Posterior cingulate gyrus (tissue), 11 donors: ENCODE data around the gene RUNX1.
"Not testable (repeated sequence)": the region's sequence is repeated elsewhere in the genome, so short reads cannot be mapped to it uniquely, and the experiment has no call there.

Experiments used
- DNase-seq, 10 donors: peaks; one replicate each; pipeline versions ENCODE4 v3.0.0 to v3.0.0-alpha.2; 2020 to 2021; ENCODE audit warnings: mixed read lengths in 3 of 10
- intact Hi-C: fragments of 100-400 bp; cut with DNase I; formaldehyde crosslinking; loops from one replicate; pipeline ENCODE4 v1.15.1; 2023

RUNX1 gene

GRCh38 chr21:34997294-34997693 is 51.8 kb downstream of the RUNX1 start:
- intact Hi-C loops = no loop called here
- DNase-seq = no peak

GRCh38 chr21:34996304-34997101 is 52.6 kb downstream of the RUNX1 start:
- intact Hi-C loops = no loop called here
- DNase-seq = no peak

- DNase-seq = no peak
- intact Hi-C loops = no loop called here
These were observed 53.2 kb downstream of the RUNX1 start for GRCh38 chr21:34995979-34996303.

- intact Hi-C loops = no loop called here
- peak in 1 of 10 donors; percentile 54 for DNase-seq
These were observed 54.1 kb downstream of the RUNX1 start for GRCh38 chr21:34994766-34995631.

- intact Hi-C loops, DNase-seq: not testable (repeated sequence)
These were observed 55.6 kb downstream of the RUNX1 start for GRCh38 chr21:34993521-34993921.

- peak in 2 of 10 donors; percentile 8 to 78 for DNase-seq
- intact Hi-C loops = no loop called here
These were observed 56.2 kb downstream of the RUNX1 start for GRCh38 chr21:34992736-34993398.

- DNase-seq = peak in 1 of 10 donors; percentile 27
- intact Hi-C loops = no loop called here
These were observed 56.9 kb downstream of the RUNX1 start for GRCh38 chr21:34992180-34992579.

GRCh38 chr21:34991366-34991957 is 57.6 kb downstream of the RUNX1 start:
- intact Hi-C loops = no loop called here
- DNase-seq = peak in 1 of 10 donors; percentile 49

- intact Hi-C loops = no loop called here
- peak in 1 of 10 donors; percentile 45 for DNase-seq
These were observed 58.3 kb downstream of the RUNX1 start for GRCh38 chr21:34990842-34991241.

GRCh38 chr21:34989337-34990151 is 59.6 kb downstream of the RUNX1 start:
- intact Hi-C loops = loop anchor here (10.0 kb wide), 1 partner anchor 55 kb away; the partner anchor contains the start of gene RUNX1
- peak in 1 of 10 donors; percentile 73 for DNase-seq

- DNase-seq = no peak
- intact Hi-C loops = loop anchor here (10.0 kb wide), 1 partner anchor 56 kb away; the partner anchor contains the start of gene RUNX1
These were observed 60.5 kb downstream of the RUNX1 start for GRCh38 chr21:34988625-34989024.

- no peak for DNase-seq
- intact Hi-C loops = loop anchor here (10.0 kb wide), 1 partner anchor 57 kb away; the partner anchor contains the start of gene RUNX1
These were observed 61.0 kb downstream of the RUNX1 start for GRCh38 chr21:34988139-34988538.

GRCh38 chr21:34987501-34988072 is 61.5 kb downstream of the RUNX1 start:
- DNase-seq = no peak
- intact Hi-C loops = loop anchor here (10.0 kb wide), 1 partner anchor 57 kb away; the partner anchor contains the start of gene RUNX1

GRCh38 chr21:34986561-34987500 is 62.3 kb downstream of the RUNX1 start:
- DNase-seq = no peak
- intact Hi-C loops = loop anchor here (10.0 kb wide), 1 partner anchor 58 kb away; the partner anchor contains the start of gene RUNX1

- intact Hi-C loops = loop anchor here (10.0 kb wide), 1 partner anchor 60 kb away; the partner anchor contains the start of gene RUNX1
- DNase-seq = no peak
These were observed 64.6 kb downstream of the RUNX1 start for GRCh38 chr21:34984356-34985058.

GRCh38 chr21:34983680-34984086 is 65.4 kb downstream of the RUNX1 start:
- DNase-seq = no peak
- intact Hi-C loops = loop anchor here (10.0 kb wide), 1 partner anchor 61 kb away; the partner anchor contains the start of gene RUNX1

- intact Hi-C loops = loop anchor here (10.0 kb wide), 1 partner anchor 63 kb away; the partner anchor contains the start of gene RUNX1
- no peak for DNase-seq
These were observed 67.3 kb downstream of the RUNX1 start for GRCh38 chr21:34981791-34982190.
